ENCODE results near the gene HEBP2. TPM values are rescaled to one million over a fixed set of nuclear protein-coding genes. Genes with fewer than 3 reads are reported as not detected.

Gene HEBP2
- total RNA-seq, 1 donor from 2014 or later = 40.5 TPM

- no peaks in the 10 kb centered on the region for H3K4me1 Mint-ChIP-seq (ENCODE audit: low read depth, unreplicated experiment)
- no peaks in the 10 kb centered on the region for H3K27me3 ChIP-seq (ENCODE audit: insufficient read depth, low read length)
- H3K9ac ChIP-seq (ENCODE audit: low read length) = no peak overlapping the region
- H3K36me3 Mint-ChIP-seq (ENCODE audit: low read depth, unreplicated experiment) = no peaks in the 10 kb centered on the region
- H3K79me2 ChIP-seq (ENCODE audit: insufficient read depth, low read length) = no peaks in the 10 kb centered on the region
- no peaks in the 10 kb centered on the region for H3K9me3 ChIP-seq (ENCODE audit: insufficient read depth, low read depth, low read length)
- no peak overlapping the region for H3K27ac Mint-ChIP-seq (ENCODE audit: unreplicated experiment)
- no peak overlapping the region for H3K27ac ChIP-seq (ENCODE audit: low read depth, low read length)
- H3K4me2 ChIP-seq (ENCODE audit: low read length) = no peak overlapping the region
- no peak overlapping the region for H3K4me3 Mint-ChIP-seq (ENCODE audit: unreplicated experiment)
- no peaks in the 10 kb centered on the region for H3K27me3 Mint-ChIP-seq (ENCODE audit: low read depth, unreplicated experiment)
- H3K36me3 ChIP-seq (ENCODE audit: insufficient read depth, low read length) = no peaks in the 10 kb centered on the region
- no peak overlapping the region for H2AFZ ChIP-seq (ENCODE audit: low read depth, low read length)
- H4K20me1 ChIP-seq (ENCODE audit: insufficient read depth, low read length) = no peaks in the 10 kb centered on the region
- no peak overlapping the region for H3K4me3 ChIP-seq (ENCODE audit: insufficient read depth, low read depth, low read length)
- FAIRE-seq (no peak), DNase-seq (ENCODE audit: low read depth) (no peak)
- no peaks in the 10 kb centered on the region for H3K4me1 ChIP-seq (ENCODE audit: insufficient read depth, low read length)
- TF ChIP-seq EZH2 (IDR thresholded peaks at IDR 0.05; ENCODE audit: insufficient read depth, low read length) (no peak), CTCF (IDR thresholded peaks at IDR 0.05; ENCODE audit: insufficient read depth, low read depth, low read length) (no peak)
- peaks cover 3% of the 10 kb centered on the region for H3K9me3 Mint-ChIP-seq (ENCODE audit: unreplicated experiment)
Observed at GRCh38 chr6:138397128-138398122, 6.6 kb upstream of the HEBP2 start.

DNA sequence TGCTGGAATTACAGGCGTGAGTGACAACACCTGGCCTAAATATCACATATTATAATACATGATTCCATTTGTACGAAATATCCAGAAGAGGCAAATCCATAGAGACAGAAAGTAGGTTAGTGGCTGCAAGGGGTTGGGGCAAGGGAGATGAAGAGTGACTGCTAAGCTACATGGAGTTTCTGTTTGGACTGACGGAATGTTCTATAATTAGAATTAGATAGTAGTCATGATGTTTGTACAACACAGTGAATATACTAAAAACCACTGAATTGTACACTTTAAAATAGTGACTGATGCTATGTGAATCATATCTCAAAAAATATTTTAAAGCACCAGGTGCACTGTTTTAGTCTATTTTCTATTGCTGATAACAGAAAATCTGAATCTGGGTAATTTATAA lies 3.7 kb upstream of the HEBP2 start:
- Histone ChIP-seq H4K20me1 (ENCODE audit: insufficient read depth, low read length) (no peaks in the 10 kb centered on the region), H3K79me2 (ENCODE audit: insufficient read depth, low read length) (no peaks in the 10 kb centered on the region), H3K9ac (ENCODE audit: low read length) (no peak overlapping the region), H2AFZ (ENCODE audit: low read depth, low read length) (no peak overlapping the region), H3K27ac (ENCODE audit: low read depth, low read length) (no peak overlapping the region), H3K4me3 (ENCODE audit: insufficient read depth, low read depth, low read length) (no peak overlapping the region), H3K36me3 (ENCODE audit: insufficient read depth, low read length) (no peaks in the 10 kb centered on the region), H3K4me1 (ENCODE audit: insufficient read depth, low read length) (peaks cover 3% of the 10 kb centered on the region), H3K9me3 (ENCODE audit: insufficient read depth, low read depth, low read length) (no peaks in the 10 kb centered on the region), H3K4me2 (ENCODE audit: low read length) (no peak overlapping the region), H3K27me3 (ENCODE audit: insufficient read depth, low read length) (no peaks in the 10 kb centered on the region)
- Mint-ChIP-seq H3K4me1 (ENCODE audit: low read depth, unreplicated experiment) (no peaks in the 10 kb centered on the region), H3K36me3 (ENCODE audit: low read depth, unreplicated experiment) (no peaks in the 10 kb centered on the region), H3K27me3 (ENCODE audit: low read depth, unreplicated experiment) (no peaks in the 10 kb centered on the region), H3K27ac (ENCODE audit: unreplicated experiment) (no peak overlapping the region), H3K4me3 (ENCODE audit: unreplicated experiment) (no peak overlapping the region), H3K9me3 (ENCODE audit: unreplicated experiment) (no peaks in the 10 kb centered on the region)
- TF ChIP-seq EZH2 (IDR thresholded peaks at IDR 0.05; ENCODE audit: insufficient read depth, low read length) (no peak), CTCF (IDR thresholded peaks at IDR 0.05; ENCODE audit: insufficient read depth, low read depth, low read length) (no peak)
- no peak for FAIRE-seq
- DNase-seq (ENCODE audit: low read depth) = no peak

Measured in astrocyte (in vitro differentiated cells and primary cell).